BLaER1 (cell line): ENCODE results near the gene CTU2.
A peak's percentile ranks its signal among the peaks of the same experiment; 100 is the strongest.

Experiments used
- H3K27ac ChIP-seq: shearing (Covaris generic); formaldehyde crosslinking; 2 replicates; pipeline ENCODE4 v1.8.1; 2022
- H3K27me3 ChIP-seq: shearing (Covaris generic); formaldehyde crosslinking; 2 replicates; pipeline ENCODE4 v1.8.1; 2022
- H3K36me3 ChIP-seq: shearing (Covaris generic); formaldehyde crosslinking; 2 replicates; pipeline ENCODE4 v1.8.1; 2022
- H3K4me1 ChIP-seq: shearing (Covaris generic); formaldehyde crosslinking; 2 replicates; pipeline ENCODE4 v1.8.1; 2022
- H3K4me2 ChIP-seq: shearing (Covaris generic); formaldehyde crosslinking; 2 replicates; pipeline ENCODE4 v1.8.1; 2022
- H3K4me3 ChIP-seq: shearing (Covaris generic); formaldehyde crosslinking; 2 replicates; pipeline ENCODE4 v1.8.1; 2022
- H3K9ac ChIP-seq: shearing (Covaris generic); formaldehyde crosslinking; 2 replicates; pipeline ENCODE4 v1.8.1; 2022
- H3K9me3 ChIP-seq: shearing (Covaris generic); formaldehyde crosslinking; 2 replicates; pipeline ENCODE4 v1.8.1; 2022
- H4K20me1 ChIP-seq: shearing (Covaris generic); formaldehyde crosslinking; 2 replicates; pipeline ENCODE4 v1.8.1; 2022
- Cebpa-rat ChIP-seq: shearing (Covaris generic); IDR thresholded peaks from 2 replicates; pipeline ENCODE4 v1.8.1; 2022

CTU2 gene

DNA sequence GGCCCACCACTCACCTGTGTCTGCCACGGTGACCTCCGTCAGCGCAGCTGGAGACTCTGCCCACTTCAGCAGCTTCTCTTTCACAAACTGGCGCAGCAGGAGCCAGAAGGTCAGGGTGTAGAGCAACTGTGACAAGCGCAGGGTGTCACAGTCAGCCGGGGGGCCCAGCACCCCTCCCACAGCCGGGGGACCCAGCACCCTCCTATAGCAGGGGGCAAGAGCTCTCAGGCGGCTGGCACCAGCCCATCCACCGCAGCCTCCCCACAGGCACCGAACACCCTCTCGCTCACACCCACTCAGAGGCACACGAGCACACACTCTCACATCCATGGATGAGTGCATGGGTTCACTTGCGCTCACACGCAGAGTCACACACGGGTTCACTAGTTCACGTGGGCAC is 28.8 kb downstream of the CTU2 start:
- H3K4me1 ChIP-seq: peaks cover 45% of the 10 kb centered on the region
- H4K20me1 ChIP-seq: peaks cover 90% of the 10 kb centered on the region
- no peaks in the 10 kb centered on the region for H3K27me3 ChIP-seq
- H3K36me3 ChIP-seq: peaks cover 88% of the 10 kb centered on the region
- H3K9me3 ChIP-seq: no peaks in the 10 kb centered on the region
- no peak overlapping the region for H3K27ac ChIP-seq
- no peak overlapping the region for H3K9ac ChIP-seq
- H3K4me3 ChIP-seq: no peak overlapping the region
- no peak overlapping the region for H3K4me2 ChIP-seq
- TF ChIP-seq Cebpa-rat: no peak

DNA sequence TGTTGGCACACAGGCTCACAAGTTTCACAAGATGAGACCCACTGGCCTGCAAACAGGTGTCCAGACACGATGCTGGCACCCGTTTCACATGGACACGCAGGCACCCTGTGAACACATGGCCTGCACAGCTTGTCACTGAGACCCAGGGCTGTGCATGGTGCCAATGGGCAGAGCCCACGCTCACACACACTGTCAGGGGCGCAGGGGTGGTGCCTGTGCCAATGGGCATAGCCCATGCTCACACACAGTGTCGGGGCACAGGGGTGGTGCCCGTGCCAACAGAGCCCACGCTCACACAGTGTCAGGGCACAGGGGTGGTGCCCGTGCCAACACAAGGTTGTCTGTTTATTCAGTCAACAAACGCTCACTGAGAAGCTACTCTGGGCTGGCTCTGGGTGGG is 29.3 kb downstream of the CTU2 start:
- peaks cover 93% of the 10 kb centered on the region for H4K20me1 ChIP-seq
- H3K4me2 ChIP-seq: no peak overlapping the region
- TF ChIP-seq Cebpa-rat: no peak
- no peaks in the 10 kb centered on the region for H3K27me3 ChIP-seq
- H3K4me3 ChIP-seq: no peak overlapping the region
- H3K9ac ChIP-seq: no peak overlapping the region
- no peak overlapping the region for H3K27ac ChIP-seq
- H3K9me3 ChIP-seq: no peaks in the 10 kb centered on the region
- peaks cover 49% of the 10 kb centered on the region for H3K4me1 ChIP-seq
- peaks cover 88% of the 10 kb centered on the region for H3K36me3 ChIP-seq

DNA sequence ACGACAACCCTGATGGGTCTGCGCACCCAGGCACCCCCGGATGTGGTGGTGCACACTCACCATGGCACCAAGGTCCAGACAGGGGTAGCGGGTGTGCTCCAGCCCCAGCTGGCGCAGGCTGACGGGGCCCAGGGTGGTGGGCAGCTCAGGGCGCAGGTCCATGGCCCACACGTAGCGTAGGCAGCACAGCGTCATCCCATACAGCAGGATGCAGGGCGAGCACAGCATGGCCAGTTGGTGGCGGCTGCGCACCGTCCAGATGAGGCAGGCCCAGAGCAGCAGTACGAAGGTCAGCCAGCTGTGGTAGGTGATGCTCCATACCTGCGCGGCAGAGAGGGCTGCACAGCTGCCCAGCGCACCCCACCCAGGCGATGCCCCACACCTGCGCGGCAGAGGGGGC is 29.8 kb downstream of the CTU2 start:
- no peak for TF ChIP-seq Cebpa-rat
- H3K4me3 ChIP-seq: no peak overlapping the region
- H3K4me2 ChIP-seq: no peak overlapping the region
- H3K9me3 ChIP-seq: no peaks in the 10 kb centered on the region
- H3K27ac ChIP-seq: no peak overlapping the region
- H3K9ac ChIP-seq: no peak overlapping the region
- H3K36me3 ChIP-seq: peaks cover 88% of the 10 kb centered on the region
- no peaks in the 10 kb centered on the region for H3K27me3 ChIP-seq
- H3K4me1 ChIP-seq: peaks cover 49% of the 10 kb centered on the region
- peaks cover 93% of the 10 kb centered on the region for H4K20me1 ChIP-seq

DNA sequence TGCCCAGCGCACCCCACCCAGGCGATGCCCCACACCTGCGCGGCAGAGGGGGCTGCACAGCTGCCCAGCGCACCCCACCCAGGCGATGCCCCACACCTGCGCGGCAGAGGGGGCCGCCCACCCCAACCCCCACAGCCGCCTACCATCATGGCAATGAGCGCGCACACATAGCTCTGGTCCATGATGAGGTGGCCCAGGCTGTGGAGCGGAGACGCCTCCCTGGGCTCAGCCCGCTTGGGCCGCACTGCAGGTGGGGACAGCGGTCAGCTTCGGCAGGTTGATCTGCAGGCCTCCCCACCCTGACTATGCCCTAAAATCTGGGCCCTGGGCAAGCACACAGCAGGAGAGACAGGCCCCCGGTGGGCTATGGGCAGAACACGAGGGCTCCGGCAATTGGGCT is 30.2 kb downstream of the CTU2 start:
- TF ChIP-seq Cebpa-rat: no peak
- Histone ChIP-seq H3K27ac (no peak overlapping the region), H3K27me3 (no peaks in the 10 kb centered on the region), H3K4me1 (peaks cover 49% of the 10 kb centered on the region), H3K4me3 (no peak overlapping the region), H3K4me2 (no peak overlapping the region), H4K20me1 (peaks cover 93% of the 10 kb centered on the region), H3K36me3 (peaks cover 88% of the 10 kb centered on the region), H3K9me3 (no peaks in the 10 kb centered on the region), H3K9ac (no peak overlapping the region)

DNA sequence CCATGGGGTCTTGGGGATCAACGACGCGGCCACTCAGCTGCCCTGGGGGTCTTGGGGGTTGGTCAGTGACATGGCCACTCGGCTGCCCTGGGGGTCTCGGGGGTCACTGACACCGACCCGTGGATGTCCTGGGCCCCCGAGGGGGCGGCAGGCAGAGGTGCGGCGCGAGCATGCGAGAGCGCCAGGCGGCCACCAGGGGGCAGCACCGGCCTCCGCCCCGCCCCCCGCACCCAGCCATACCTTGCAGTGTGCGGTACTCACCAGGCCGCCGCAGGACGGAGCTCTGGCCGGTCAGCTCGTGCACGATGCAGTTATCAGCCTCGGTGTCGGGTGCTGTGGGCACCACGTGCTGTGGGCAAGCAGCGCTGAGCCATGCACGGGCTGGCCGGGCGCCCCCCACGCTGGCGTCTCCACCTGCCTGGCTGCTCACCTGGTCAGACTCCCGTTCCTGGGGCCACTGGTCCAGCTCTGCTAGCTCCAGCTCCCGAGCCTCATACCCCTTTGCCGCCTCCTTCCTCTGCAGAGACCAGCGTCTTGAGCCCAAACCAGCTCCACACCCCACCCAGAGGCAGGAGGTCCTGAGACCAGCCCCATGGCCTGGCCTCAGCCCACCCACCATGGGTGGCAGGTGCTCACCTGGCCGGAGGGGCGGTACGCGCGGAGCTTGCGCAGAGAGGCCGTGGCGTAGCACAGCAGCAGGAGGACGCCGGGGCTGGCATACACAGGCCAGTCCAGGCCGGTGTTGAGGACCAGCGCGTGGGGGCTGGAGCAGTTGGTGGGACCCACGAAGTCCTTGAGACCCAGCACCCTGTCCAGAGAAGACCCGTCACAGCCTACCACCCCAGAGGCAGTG is 31.2 kb downstream of the CTU2 start:
- peaks cover 96% of the 10 kb centered on the region for H4K20me1 ChIP-seq
- H3K4me1 ChIP-seq: peaks cover 56% of the 10 kb centered on the region
- H3K36me3 ChIP-seq: peaks cover 89% of the 10 kb centered on the region

DNA sequence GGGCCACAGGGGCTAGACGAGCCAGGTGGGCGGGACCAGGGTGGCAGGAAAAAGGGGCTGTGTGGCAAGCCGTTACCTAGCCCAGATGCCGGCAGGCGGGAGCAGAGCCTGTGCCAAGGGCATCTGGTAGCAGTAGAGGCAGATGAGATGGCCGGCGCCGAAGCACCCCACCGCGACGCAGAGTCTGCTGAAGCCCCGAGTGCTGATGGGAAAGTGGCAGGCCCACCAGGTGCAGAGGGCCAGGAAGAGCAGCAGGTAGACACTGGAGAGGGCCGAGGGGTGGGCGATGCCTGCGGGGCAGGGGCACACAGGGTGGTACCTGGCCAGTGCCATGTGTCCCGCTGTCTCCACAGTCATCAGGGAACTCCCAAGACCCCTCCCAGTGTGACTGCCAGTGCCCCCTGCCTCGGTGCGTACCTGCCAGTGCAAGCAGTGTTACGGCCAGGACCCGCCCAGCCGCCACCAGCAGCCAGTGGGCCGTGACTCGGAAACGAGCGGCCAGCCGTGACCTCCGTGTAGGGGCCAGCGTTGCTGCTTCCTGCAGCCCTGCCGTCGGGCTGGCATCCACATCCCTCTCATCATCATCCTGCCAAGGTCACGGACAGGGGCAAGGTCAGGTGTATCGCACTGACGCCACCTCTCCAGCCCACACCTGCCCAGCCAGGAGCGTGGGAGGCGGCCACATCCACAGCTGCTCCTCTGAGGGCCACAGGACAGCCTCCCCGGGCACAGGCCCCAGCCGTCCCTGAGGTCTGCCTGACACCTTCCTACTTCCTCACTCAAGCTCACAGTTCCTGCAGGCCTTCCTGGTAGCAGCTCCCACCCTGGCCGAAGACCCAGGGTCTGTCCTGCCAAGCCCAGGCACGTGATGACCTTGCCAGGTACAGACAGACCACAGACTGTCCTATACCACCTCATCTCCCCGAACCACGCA is 32.1 kb downstream of the CTU2 start:
- TF ChIP-seq Cebpa-rat: no peak

More for the DNA sequence above, 31.2 kb downstream of the CTU2 start:
- Histone ChIP-seq H3K27me3 (no peaks in the 10 kb centered on the region), H3K4me2 (peak overlapping the region; percentile 85), H3K9ac (peak overlapping the region; percentile 60; the same call in 1 of the 2 replicates), H3K27ac (peak overlapping the region; percentile 60; the same call in 1 of the 2 replicates), H3K4me3 (no peak overlapping the region), H3K9me3 (no peaks in the 10 kb centered on the region)
- no peak for TF ChIP-seq Cebpa-rat

DNA sequence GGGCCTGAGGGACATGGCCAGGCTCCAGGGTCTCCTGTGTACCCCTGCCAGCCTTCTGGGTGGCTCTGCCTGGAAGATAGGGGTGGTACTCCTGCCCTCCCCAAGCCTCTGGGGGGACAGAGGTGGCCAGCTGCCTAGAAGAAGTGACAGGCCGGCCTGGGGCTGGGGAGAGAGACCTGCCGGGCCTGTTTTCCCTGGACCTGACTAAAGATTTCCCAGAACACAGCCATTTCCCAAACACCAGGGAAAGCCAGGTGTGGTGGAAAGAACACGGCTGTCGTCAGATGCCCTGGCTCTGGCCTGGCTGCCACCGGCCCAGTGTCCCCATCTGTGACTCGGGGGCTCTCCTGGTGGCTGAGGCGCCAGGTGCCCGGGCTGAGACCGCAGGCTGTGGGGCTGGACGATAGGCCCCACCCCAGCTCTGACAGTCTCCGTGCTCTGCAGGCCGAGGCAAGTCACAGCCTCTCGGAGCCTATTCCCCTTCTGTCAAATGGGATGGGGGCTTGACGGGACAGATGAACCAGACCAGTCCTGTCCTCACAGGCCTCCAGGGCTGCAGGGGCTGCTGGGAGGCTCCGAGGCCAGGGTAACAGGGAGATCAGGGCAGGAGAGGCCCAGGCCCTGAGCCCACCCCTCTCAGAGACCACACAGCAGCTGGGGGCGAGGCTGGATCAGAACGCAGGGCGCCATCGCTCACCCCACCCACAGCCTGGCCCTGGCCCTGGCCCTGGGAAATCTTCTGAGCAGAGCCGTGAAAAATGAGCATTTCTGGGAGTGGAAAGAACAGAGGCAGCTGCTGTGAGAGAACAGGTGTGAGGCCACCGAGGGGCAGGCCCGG is 33.1 kb downstream of the CTU2 start:
- peak overlapping the region; percentile 85 for H3K4me2 ChIP-seq
- TF ChIP-seq Cebpa-rat: no peak
- H3K36me3 ChIP-seq: peaks cover 82% of the 10 kb centered on the region
- H3K4me3 ChIP-seq: no peak overlapping the region
- no peaks in the 10 kb centered on the region for H3K9me3 ChIP-seq
- peak overlapping the region; percentile 60 for H3K9ac ChIP-seq
- peaks cover 97% of the 10 kb centered on the region for H4K20me1 ChIP-seq
- peak overlapping the region; percentile 60 for H3K27ac ChIP-seq
- H3K4me1 ChIP-seq: peaks cover 74% of the 10 kb centered on the region
- H3K27me3 ChIP-seq: no peaks in the 10 kb centered on the region

More for the DNA sequence above, 32.1 kb downstream of the CTU2 start:
- Histone ChIP-seq H3K36me3 (peaks cover 89% of the 10 kb centered on the region), H3K27me3 (no peaks in the 10 kb centered on the region), H3K4me1 (peaks cover 65% of the 10 kb centered on the region), H3K27ac (peak overlapping the region; percentile 60), H3K4me2 (peak overlapping the region; percentile 85), H3K9me3 (no peaks in the 10 kb centered on the region), H3K9ac (peak overlapping the region; percentile 60), H3K4me3 (0 out of 2 replicates have a peak overlapping the region, but pooled peaks have one; percentile 6), H4K20me1 (peaks cover 97% of the 10 kb centered on the region)

DNA sequence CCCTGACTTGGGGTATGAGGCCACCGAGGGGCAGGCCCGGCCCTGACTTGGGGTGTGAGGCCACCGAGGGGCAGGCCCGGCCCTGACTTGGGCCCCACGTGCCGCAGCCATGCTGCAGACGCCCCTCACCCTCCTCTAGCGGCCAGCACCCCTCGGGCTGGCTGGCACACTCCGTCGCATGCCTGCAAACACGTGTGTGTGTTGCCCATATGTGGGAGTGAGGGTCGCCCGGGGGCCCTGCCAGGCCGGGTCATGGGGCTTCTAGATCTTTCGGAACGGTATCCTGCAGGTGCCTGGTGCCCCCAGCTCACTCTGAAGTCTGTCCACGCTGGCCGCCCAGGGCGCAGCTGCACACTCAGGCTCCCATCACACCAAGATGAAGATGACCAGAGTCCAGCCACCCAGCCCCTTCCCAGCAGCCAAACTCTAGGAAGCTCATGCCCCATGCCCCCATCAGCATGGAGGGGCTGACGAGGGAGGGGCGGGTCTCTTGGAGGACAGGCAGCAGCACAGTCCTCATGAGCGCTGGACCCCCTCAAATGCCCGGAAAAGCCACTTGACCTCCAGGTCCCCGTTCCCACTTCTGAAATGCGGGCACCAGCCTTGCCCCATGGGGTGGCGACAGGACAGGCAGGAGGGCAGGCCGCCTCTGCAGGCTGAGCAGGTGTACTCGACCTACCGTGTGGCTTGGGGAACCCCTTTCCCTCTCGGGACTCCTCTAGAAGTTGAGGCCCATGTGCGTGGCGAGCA is 33.8 kb downstream of the CTU2 start:
- Histone ChIP-seq H3K4me2 (peak overlapping the region; percentile 24; the same call in 1 of the 2 replicates), H3K9me3 (no peaks in the 10 kb centered on the region), H3K27ac (peak overlapping the region; percentile 60), H3K36me3 (peaks cover 74% of the 10 kb centered on the region), H3K27me3 (no peaks in the 10 kb centered on the region), H4K20me1 (peaks cover 97% of the 10 kb centered on the region), H3K4me1 (peaks cover 82% of the 10 kb centered on the region), H3K4me3 (no peak overlapping the region), H3K9ac (peak overlapping the region; percentile 38; the same call in 1 of the 2 replicates)
- no peak for TF ChIP-seq Cebpa-rat
